SK-N-MC (cell line): ENCODE measurements around the gene SMARCA1.

Experiments used
- DNase-seq: peaks from one replicate; pipeline ENCODE4 v3.0.0-alpha.2; 2011; ENCODE audit warnings: low read depth, low spot score
- H3K27ac ChIP-seq: fragments of 200-600 bp; sonication (generic); 2 replicates; pipeline ENCODE4 v1.5.1; 2016; ENCODE audit warnings: mixed run types
- H3K36me3 ChIP-seq: fragments of 200-600 bp; sonication (generic); 2 replicates; pipeline ENCODE4 v1.6.1; 2017; ENCODE audit warnings: antibody characterized with exemption, low read length, mixed read lengths; ENCODE audit not compliant: insufficient read depth
- H3K4me3 ChIP-seq: fragments of 200-600 bp; sonication (generic); 2 replicates; pipeline ENCODE4 v1.5.1; 2016
- H3K9ac ChIP-seq: fragments of 200-600 bp; sonication (generic); 2 replicates; pipeline ENCODE4 v1.8.0; 2017; ENCODE audit warnings: mixed run types, mixed read lengths; ENCODE audit not compliant: insufficient read length
- H3K9me3 ChIP-seq: fragments of 200-600 bp; sonication (generic); 2 replicates; pipeline ENCODE4 v1.6.1; 2017; ENCODE audit warnings: low read depth, mild to moderate bottlenecking, antibody characterized with exemption, low read length, moderate library complexity, mixed read lengths
- EZH2 ChIP-seq: fragments of 200-600 bp; sonication (generic); IDR thresholded peaks from one replicate; pipeline ENCODE4 v1.6.1; 2017; ENCODE audit warnings: antibody characterized with exemption
- FOXP2 ChIP-seq: optimal IDR thresholded peaks from 2 replicates; pipeline ENCODE3; 2011; ENCODE audit warnings: mild to moderate bottlenecking, moderate library complexity; ENCODE audit not compliant: insufficient read depth; ENCODE audit errors: extremely low read length, control extremely low read depth
- POLR2AphosphoS5 ChIP-seq: IDR thresholded peaks from 2 replicates; pipeline ENCODE4 v1.6.1; 2012; ENCODE audit warnings: mild to moderate bottlenecking, low read depth, low read length, borderline replicate concordance

SMARCA1 gene

DNA sequence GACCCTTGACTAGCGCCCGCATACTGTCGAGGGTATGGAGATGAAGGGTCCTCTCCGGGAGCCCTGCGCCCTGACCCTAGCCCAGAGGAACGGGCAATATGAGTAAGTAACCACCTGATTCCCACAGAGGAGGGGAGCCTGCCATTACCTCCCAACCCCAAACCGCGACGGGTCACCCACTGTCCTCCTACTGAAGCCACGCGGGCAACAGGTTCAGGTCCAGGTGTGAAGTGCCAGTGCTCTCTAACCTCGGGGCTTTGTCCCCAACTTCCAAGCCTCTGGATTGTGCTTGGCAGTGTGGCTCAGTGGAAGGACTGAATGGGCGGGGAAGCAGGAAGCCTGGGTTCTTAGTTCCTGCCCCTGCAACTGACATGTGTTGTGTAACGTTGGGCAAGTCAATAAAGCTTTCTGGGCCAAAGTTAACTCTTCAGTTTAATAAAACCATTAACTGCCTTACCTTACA is 17.5 kb upstream of the SMARCA1 start:
- no peaks in the 10 kb centered on the region for H3K36me3 ChIP-seq
- no peak for DNase-seq
- H3K4me3 ChIP-seq, result peak overlapping the region; percentile 76
- H3K9ac ChIP-seq, result no peak overlapping the region
- no peak for TF ChIP-seq FOXP2
- no peak for TF ChIP-seq EZH2
- TF ChIP-seq POLR2AphosphoS5, result no peak
- H3K9me3 ChIP-seq, result no peaks in the 10 kb centered on the region
- H3K27ac ChIP-seq, result no peak overlapping the region

DNA sequence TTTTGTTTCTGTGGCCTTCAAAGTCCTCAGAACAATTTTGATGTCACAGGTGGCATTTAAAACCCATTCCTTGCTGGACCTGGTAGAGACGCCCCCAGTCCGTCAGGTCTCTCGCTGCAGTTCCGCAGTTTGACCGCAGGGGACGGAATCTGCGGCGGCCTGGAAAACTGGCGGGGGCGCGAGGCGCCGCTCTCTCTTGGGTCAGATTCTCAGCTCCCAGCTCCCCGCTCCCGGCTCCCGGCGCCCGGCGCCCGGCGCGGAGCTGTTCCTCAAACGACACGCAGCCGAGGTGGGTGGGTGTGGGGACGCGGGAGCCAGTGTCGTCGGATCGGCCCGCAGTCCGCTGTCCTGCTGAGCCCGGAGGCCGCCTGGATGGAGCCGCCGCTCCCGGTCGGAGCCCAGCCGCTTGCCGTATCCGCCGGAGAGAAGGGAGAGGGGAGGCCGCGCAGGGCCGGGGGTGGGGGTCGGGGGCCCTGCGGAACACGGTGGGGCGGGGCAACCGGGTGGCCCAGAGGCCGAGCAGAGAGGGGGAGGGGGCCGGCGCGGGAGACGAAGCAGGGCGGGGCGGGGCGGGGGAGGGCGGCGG is 16.9 kb upstream of the SMARCA1 start, which contains the start of gene OCRL:
OCRL (plus strand) TSS at position 192 of the 586 bp plus-strand sequence; CDS start at position 373, 181 bp downstream.
- no peak for DNase-seq
- H3K4me3 ChIP-seq, result peak within 1 kb of the TSS; percentile 80
- peak within 1 kb of the TSS; percentile 89 for H3K9ac ChIP-seq
- TF ChIP-seq EZH2 (no peak), POLR2AphosphoS5 (peak; percentile 53), FOXP2 (no peak)
- H3K36me3 ChIP-seq, result no peaks in the 10 kb centered on the region
- no peaks in the 10 kb centered on the region for H3K9me3 ChIP-seq
- H3K27ac ChIP-seq, result no peak within 1 kb of the TSS

DNA sequence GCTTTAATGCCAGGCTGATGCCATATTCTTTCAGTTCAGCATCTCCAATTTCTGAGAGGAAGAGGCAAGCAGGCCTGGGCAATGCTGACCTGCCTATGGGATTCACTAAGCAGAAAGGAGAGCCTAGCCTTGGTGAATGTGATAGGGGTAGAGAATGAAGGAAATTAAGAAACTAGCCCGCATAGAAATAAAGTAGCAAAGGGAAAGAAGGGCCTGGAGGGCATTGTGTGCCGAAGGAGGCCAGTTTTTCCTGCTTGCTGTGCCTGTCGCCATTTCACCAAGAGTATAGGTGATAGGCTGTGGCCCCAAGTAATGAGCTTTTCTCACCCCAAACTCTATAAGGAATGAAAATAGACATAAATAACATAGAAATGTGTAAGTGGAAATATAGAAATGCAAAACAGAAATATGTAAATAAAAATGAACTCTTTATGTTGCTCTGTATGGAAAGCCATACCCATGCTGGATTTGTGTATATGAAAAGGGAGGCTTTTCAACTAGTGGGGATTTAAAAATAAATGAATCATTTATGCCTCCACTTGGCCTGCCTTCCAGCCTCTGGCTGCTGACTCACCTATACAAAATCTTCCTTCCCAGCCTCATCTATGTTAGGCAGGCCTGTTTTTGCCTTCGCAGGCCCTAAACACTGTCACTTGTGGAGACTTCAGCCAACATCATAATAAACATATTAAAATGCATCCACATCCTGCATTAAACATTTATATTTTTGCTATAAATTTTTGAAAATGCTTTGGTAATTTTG is 11.7 kb upstream of the SMARCA1 start:
- Histone ChIP-seq H3K27ac (no peak overlapping the region), H3K9ac (no peak overlapping the region), H3K36me3 (no peaks in the 10 kb centered on the region), H3K4me3 (no peak overlapping the region), H3K9me3 (no peaks in the 10 kb centered on the region)
- DNase-seq, result no peak
- no peak for TF ChIP-seq FOXP2
- TF ChIP-seq EZH2, result no peak
- TF ChIP-seq POLR2AphosphoS5, result no peak

DNA sequence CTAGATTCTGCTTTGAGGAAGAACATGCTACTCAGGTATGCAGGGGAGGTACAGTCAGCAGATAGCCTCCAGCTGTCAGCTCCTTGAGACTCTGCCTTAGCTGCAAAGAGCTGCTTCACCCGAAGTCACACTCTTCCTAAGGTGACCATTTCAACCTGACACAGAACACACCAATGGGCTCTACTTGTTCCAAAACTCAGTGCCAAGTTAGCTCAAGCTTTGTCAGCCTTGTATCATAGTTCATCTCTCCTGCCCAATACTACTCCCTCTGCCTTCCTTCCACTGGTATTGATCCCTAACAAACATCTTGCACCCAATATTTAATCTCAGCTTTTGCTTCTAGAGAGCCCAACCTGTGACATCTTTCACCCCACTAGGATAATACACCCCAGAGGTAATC is 7.8 kb upstream of the SMARCA1 start:
- TF ChIP-seq FOXP2 (no peak), EZH2 (no peak), POLR2AphosphoS5 (no peak)
- no peak for DNase-seq
- no peaks in the 10 kb centered on the region for H3K9me3 ChIP-seq
- no peak overlapping the region for H3K4me3 ChIP-seq
- H3K27ac ChIP-seq, result no peak overlapping the region
- no peaks in the 10 kb centered on the region for H3K36me3 ChIP-seq
- no peak overlapping the region for H3K9ac ChIP-seq

DNA sequence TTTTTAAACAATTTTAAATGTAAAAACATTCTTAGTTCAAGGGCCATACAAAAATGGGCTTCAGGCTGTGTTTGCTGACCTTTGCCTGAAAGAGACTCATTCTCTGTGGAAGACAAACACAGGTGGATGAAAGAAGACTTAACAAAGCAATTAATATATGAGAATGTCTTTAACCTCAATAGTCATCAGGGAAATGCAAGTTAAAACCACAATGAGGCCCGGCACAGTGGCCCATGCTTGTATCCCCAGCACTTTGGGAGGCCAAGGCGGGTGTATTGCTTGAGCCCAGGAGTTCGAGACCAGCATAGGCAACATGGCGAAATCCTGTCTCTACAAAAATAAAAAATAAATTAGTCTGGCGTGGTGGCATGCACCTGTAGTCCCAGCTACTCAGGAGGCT is 7.1 kb upstream of the SMARCA1 start:
- H3K9ac ChIP-seq, result no peak overlapping the region
- H3K9me3 ChIP-seq, result no peaks in the 10 kb centered on the region
- H3K36me3 ChIP-seq, result no peaks in the 10 kb centered on the region
- no peak overlapping the region for H3K4me3 ChIP-seq
- H3K27ac ChIP-seq, result no peak overlapping the region
- no peak for DNase-seq
- TF ChIP-seq EZH2 (no peak), FOXP2 (no peak), POLR2AphosphoS5 (no peak)

DNA sequence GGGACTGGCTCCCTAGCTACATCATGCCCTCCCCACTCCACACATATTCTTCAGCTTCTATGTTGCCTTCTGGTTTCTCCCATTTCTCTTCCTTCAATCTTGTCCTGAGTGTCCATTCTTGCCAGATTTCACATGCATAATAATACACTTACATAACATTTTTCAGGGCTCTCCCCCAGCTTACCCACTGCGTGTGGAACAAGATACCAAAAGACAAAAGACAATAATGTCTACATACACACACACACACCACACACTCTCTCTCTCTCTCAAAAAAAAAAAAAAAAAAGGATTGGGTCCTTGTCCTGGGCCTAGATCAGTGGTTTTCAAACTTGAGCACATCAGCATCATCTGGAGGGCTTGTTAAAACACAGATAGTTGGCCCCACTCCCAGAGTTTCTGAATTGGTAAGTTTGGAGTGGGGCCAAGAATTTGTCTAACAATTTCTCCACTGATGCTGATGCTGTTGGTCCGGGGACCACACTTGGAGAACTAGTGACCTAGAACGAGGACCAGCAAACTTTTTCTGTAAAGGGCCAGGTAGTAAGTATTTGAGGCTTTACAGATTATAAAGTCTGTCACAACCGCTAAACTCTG is 6.5 kb upstream of the SMARCA1 start:
- no peak for TF ChIP-seq FOXP2
- TF ChIP-seq EZH2, result no peak
- no peak for TF ChIP-seq POLR2AphosphoS5
- Histone ChIP-seq H3K27ac (no peak overlapping the region), H3K4me3 (no peak overlapping the region), H3K36me3 (no peaks in the 10 kb centered on the region), H3K9ac (no peak overlapping the region), H3K9me3 (no peaks in the 10 kb centered on the region)
- peak; percentile 47 for DNase-seq

DNA sequence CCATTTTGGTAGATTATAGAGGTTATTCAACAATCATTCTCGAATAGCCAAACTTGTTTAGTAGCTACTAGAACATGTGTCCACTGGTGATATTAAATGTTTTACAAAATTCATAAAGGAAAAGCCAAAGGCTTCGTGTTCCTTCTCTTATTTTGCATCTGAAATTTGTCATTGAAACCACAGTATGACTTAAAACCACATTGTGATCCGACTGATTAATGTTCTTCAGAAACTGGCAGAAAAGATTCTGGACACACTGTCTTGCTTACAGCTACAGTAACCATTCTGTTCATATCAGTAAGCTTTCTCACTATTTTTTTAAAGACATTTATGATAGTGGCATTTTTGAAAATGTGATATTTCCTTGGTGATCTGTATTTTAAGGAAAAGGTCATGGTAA is 2.6 kb upstream of the SMARCA1 start:
- Histone ChIP-seq H3K36me3 (no peaks in the 10 kb centered on the region), H3K9ac (no peak overlapping the region), H3K27ac (no peak overlapping the region), H3K4me3 (no peak overlapping the region), H3K9me3 (no peaks in the 10 kb centered on the region)
- DNase-seq, result no peak
- TF ChIP-seq POLR2AphosphoS5 (no peak), EZH2 (no peak), FOXP2 (no peak)

DNA sequence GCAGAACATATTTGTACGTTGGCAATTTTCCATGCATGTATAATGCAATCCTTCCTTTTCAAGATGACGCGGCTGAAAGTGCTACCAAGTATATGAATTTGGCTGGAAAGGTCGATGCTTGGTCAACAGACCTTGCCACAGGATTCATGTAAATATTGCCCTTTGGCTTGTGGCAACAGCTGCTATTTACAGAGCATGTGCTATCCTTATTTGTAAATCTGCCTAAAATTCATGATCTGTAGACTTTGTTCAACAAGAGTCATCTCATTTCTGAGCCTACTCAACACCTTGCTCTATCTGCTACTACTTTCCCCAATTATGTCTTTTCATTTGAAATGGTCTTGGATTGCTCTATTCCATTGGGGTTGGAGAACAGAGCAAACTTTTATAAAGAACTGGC is 1.9 kb upstream of the SMARCA1 start:
- H3K4me3 ChIP-seq, result no peak overlapping the region
- H3K36me3 ChIP-seq, result no peaks in the 10 kb centered on the region
- no peaks in the 10 kb centered on the region for H3K9me3 ChIP-seq
- H3K9ac ChIP-seq, result no peak overlapping the region
- no peak for TF ChIP-seq POLR2AphosphoS5
- no peak overlapping the region for H3K27ac ChIP-seq
- DNase-seq, result no peak
